PC-3 (cell line): Measurements from ENCODE around the gene LPIN2. TPM values are rescaled to one million over a fixed set of nuclear protein-coding genes. Genes with fewer than 3 reads are reported as not detected.

Source experiments
- ATAC-seq: fragments of 200-7000 bp; cut with Tn5 transposase; 2 replicates; pipeline ENCODE4 v1.9.1; 2020; ENCODE audit warnings: mild to moderate bottlenecking, moderate library complexity
- BruUV-seq: library from RNA; stranded (reverse); fragments of 400-500 nt; replicated peaks from 2 replicates; lab custom pipeline; 2021; lab: Mats Ljungman, UMichigan
- CTCF ChIA-PET: fragments of 300-600 bp; sonication (Branson Sonifier 250); formaldehyde crosslinking; loops from one replicate; lab custom pipeline; 2022; ENCODE audit warnings: antibody characterized with exemption; lab: Charles Lee
- POLR2A ChIA-PET: fragments of 300-600 bp; sonication (Branson Sonifier 250); formaldehyde crosslinking; loops from one replicate; lab custom pipeline; 2022; ENCODE audit warnings: antibody characterized with exemption; ENCODE audit not compliant: unreplicated experiment; lab: Charles Lee
- DNase-seq: peaks from one replicate; pipeline ENCODE4 v3.0.0-alpha.2; 2015
- H2AFZ ChIP-seq: fragments of 300-600 bp; sonication (generic); 2 replicates; pipeline ENCODE4 v1.6.0; 2016; ENCODE audit warnings: antibody characterized with exemption, low read length
- H3F3A ChIP-seq: fragments of 300-600 bp; sonication (generic); one replicate; pipeline ENCODE4 v1.6.0; 2017; ENCODE audit warnings: antibody characterized with exemption, low read length, control low read depth, mild to moderate bottlenecking; ENCODE audit not compliant: unreplicated experiment
- H3K27ac ChIP-seq: fragments of 300-600 bp; sonication (generic); 2 replicates; pipeline ENCODE4 v1.5.1; 2016; ENCODE audit warnings: mild to moderate bottlenecking, low read length
- H3K27me3 ChIP-seq: fragments of 300-600 bp; sonication (generic); 2 replicates; pipeline ENCODE4 v1.6.1; 2016; ENCODE audit warnings: low read length, mixed read lengths
- H3K36me3 ChIP-seq: fragments of 300-600 bp; sonication (generic); 2 replicates; pipeline ENCODE4 v1.6.1; 2016; ENCODE audit warnings: low read depth, mixed run types, low read length, mixed read lengths
- H3K4me1 ChIP-seq: fragments of 300-600 bp; sonication (generic); 2 replicates; pipeline ENCODE4 v1.5.1; 2016; ENCODE audit warnings: low read length; ENCODE audit not compliant: insufficient read depth
- H3K4me2 ChIP-seq: fragments of 300-600 bp; sonication (generic); 2 replicates; pipeline ENCODE4 v1.6.0; 2016; ENCODE audit warnings: low read length
- H3K4me3 ChIP-seq: fragments of 300-600 bp; sonication (generic); 2 replicates; pipeline ENCODE4 v1.5.1; 2016; ENCODE audit warnings: mild to moderate bottlenecking, low read length, mixed read lengths
- H3K79me2 ChIP-seq: fragments of 300-600 bp; sonication (generic); 2 replicates; pipeline ENCODE4 v1.6.1; 2017; ENCODE audit warnings: low read length, mixed read lengths
- H3K9ac ChIP-seq: fragments of 300-600 bp; sonication (generic); 2 replicates; pipeline ENCODE4 v1.6.0; 2016; ENCODE audit warnings: mild to moderate bottlenecking, low read length
- H3K9me2 ChIP-seq: fragments of 300-600 bp; sonication (generic); replicated peaks from 2 replicates; pipeline ENCODE4 v1.6.1; 2016; ENCODE audit warnings: mixed run types, low read length, mixed read lengths
- H3K9me3 ChIP-seq: fragments of 300-600 bp; sonication (generic); 2 replicates; pipeline ENCODE4 v1.6.1; 2016; ENCODE audit warnings: low read length, mixed read lengths
- H4K20me1 ChIP-seq: fragments of 300-600 bp; sonication (generic); 2 replicates; pipeline ENCODE4 v1.6.1; 2016; ENCODE audit warnings: low read length, mixed read lengths
- EZH2 ChIP-seq: fragments of 300-600 bp; sonication (generic); IDR thresholded peaks from one replicate; pipeline ENCODE4 v1.6.1; 2017; ENCODE audit warnings: antibody characterized with exemption, mild to moderate bottlenecking, low read length; ENCODE audit not compliant: unreplicated experiment
- EZH2phosphoT487 ChIP-seq: fragments of 300-600 bp; sonication (generic); IDR thresholded peaks from 2 replicates; pipeline ENCODE4 v1.6.1; 2018; ENCODE audit warnings: mild to moderate bottlenecking, antibody characterized with exemption, low read length, borderline replicate concordance
- intact Hi-C: fragments of 100-400 bp; cut with micrococcal nuclease; formaldehyde crosslinking; loops from 2 replicates; pipeline ENCODE4 v1.9.0; 2023
- total RNA-seq: library from RNA; depleted of rRNA; stranded (reverse); fragments of >200 nt; gene quantifications from 2 replicates; pipeline ENCODE4 v1.2.3, GENCODE V29; 2014
- TF ChIP-seq, protein P1 (sequence below): fragments of 300-600 bp; sonication (generic); conservative IDR thresholded peaks from 2 replicates; pipeline ENCODE4 v1.5.1; 2017; ENCODE audit warnings: antibody characterized with exemption, low read depth, mild to moderate bottlenecking, low read length

LPIN2 gene
- total RNA-seq, 1 experiment from 2014 or later: 9.8 TPM

DNA sequence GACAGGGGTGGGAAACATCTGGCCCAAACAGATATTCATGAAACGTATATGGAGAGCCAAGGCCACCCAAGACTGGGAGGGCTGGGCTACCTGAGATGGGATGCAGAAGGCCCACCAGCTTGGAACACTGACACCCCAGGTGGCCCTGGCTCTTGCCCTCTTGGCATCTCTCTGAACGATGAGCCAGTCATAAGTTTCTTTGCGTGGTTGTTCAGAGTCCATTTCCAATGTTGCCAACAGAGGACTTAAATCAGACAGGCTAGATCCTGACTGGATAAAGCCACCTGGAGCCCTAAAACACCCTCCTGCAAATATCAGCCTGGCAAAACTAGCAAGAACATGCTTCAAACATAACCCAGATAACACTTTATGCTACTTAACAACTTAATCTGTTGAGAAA, 42.6 kb downstream of the LPIN2 start:
- no TSS peak for BruUV-seq
- no peaks in the 10 kb centered on the region for H4K20me1 ChIP-seq
- no peaks in the 10 kb centered on the region for H3F3A ChIP-seq
- H3K36me3 ChIP-seq: no peaks in the 10 kb centered on the region
- TF ChIP-seq EZH2phosphoT487 (no peak), EZH2 (no peak)
- TF ChIP-seq, protein P1, sequence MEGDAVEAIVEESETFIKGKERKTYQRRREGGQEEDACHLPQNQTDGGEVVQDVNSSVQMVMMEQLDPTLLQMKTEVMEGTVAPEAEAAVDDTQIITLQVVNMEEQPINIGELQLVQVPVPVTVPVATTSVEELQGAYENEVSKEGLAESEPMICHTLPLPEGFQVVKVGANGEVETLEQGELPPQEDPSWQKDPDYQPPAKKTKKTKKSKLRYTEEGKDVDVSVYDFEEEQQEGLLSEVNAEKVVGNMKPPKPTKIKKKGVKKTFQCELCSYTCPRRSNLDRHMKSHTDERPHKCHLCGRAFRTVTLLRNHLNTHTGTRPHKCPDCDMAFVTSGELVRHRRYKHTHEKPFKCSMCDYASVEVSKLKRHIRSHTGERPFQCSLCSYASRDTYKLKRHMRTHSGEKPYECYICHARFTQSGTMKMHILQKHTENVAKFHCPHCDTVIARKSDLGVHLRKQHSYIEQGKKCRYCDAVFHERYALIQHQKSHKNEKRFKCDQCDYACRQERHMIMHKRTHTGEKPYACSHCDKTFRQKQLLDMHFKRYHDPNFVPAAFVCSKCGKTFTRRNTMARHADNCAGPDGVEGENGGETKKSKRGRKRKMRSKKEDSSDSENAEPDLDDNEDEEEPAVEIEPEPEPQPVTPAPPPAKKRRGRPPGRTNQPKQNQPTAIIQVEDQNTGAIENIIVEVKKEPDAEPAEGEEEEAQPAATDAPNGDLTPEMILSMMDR: no peak
- intact Hi-C loops: no loop called here
- POLR2A ChIA-PET: no interaction called here
- H3K9me2 ChIP-seq: no peaks in the 10 kb centered on the region
- H3K27ac ChIP-seq: no peak overlapping the region
- no peaks in the 10 kb centered on the region for H3K27me3 ChIP-seq
- H3K79me2 ChIP-seq: no peaks in the 10 kb centered on the region
- H3K4me3 ChIP-seq: no peak overlapping the region
- no peaks in the 10 kb centered on the region for H3K4me1 ChIP-seq
- DNase-seq (no peak), ATAC-seq (no peak)
- CTCF ChIA-PET: no interaction called here
- no peak overlapping the region for H3K4me2 ChIP-seq
- no peaks in the 10 kb centered on the region for H3K9me3 ChIP-seq
- H3K9ac ChIP-seq: no peak overlapping the region
- H2AFZ ChIP-seq: no peak overlapping the region

DNA sequence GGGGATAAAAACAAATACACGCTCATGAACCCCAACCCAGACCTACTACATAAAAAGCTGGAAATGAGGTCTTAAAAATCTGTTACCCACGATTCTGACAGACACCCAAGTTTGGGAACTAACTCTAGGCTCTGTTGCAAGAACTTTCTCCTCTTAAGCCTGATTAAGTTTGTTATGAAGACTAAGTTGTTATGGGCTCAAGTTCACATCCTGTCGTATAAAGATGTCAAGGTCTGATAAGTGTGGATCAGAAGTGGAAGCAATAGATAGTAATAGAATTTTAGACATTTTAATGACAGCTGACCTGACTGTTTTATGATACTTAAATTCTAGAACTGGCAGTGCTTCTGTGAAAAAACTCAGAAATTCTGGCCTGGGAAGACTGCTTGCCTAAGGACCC, 43.2 kb downstream of the LPIN2 start:
- POLR2A ChIA-PET: interaction anchor here (0.6 kb wide), 1 partner anchor 658 kb away, joined by 3 read pairs; no protein-coding TSS in a partner anchor
- Histone ChIP-seq H3K9ac (no peak overlapping the region), H3K27me3 (no peaks in the 10 kb centered on the region), H3K9me3 (no peaks in the 10 kb centered on the region), H3K79me2 (peaks cover under 1% of the 10 kb centered on the region; the same call in 1 of the 2 replicates), H4K20me1 (no peaks in the 10 kb centered on the region), H3K4me2 (no peak overlapping the region), H3K36me3 (no peaks in the 10 kb centered on the region), H3F3A (no peaks in the 10 kb centered on the region), H3K9me2 (no peaks in the 10 kb centered on the region), H3K4me3 (no peak overlapping the region), H3K27ac (no peak overlapping the region), H3K4me1 (no peaks in the 10 kb centered on the region), H2AFZ (no peak overlapping the region)
- no peak for DNase-seq
- ATAC-seq: no peak
- CTCF ChIA-PET: no interaction called here
- no TSS peak for BruUV-seq
- intact Hi-C loops: no loop called here
- TF ChIP-seq, protein P1: no peak
- no peak for TF ChIP-seq EZH2phosphoT487
- no peak for TF ChIP-seq EZH2

DNA sequence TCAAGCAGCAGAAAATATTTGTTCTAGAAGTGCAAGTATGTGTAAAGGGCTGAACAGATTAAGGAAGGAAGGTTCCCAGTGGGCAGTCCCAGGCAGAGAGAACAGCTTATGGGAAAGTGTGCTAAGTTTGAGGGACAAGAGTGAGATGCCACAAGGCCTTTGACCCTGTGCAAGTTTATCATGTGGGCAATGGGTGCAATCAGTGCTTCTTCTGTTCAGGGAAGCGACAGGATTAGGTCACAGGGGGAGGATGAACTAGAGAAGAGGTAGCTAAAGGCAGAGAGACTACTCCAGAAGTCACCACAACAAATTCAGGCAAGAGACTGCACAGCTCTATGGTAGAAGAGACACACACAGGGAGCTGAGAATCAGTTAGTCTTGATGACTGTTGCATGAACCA, 44.3 kb downstream of the LPIN2 start:
- ChIA-PET CTCF (no interaction called here), POLR2A (no interaction called here)
- Histone ChIP-seq H3K4me3 (no peak overlapping the region), H3K36me3 (no peaks in the 10 kb centered on the region), H2AFZ (no peak overlapping the region), H3K4me1 (no peaks in the 10 kb centered on the region), H3K9ac (no peak overlapping the region), H3K79me2 (peaks cover 6% of the 10 kb centered on the region; the same call in 1 of the 2 replicates), H4K20me1 (no peaks in the 10 kb centered on the region), H3K9me2 (no peaks in the 10 kb centered on the region), H3K27ac (no peak overlapping the region), H3F3A (no peaks in the 10 kb centered on the region), H3K9me3 (no peaks in the 10 kb centered on the region), H3K27me3 (no peaks in the 10 kb centered on the region), H3K4me2 (no peak overlapping the region)
- intact Hi-C loops: no loop called here
- DNase-seq: no peak
- no TSS peak for BruUV-seq
- no peak for ATAC-seq
- TF ChIP-seq, protein P1: no peak
- TF ChIP-seq EZH2phosphoT487 (no peak), EZH2 (no peak)
